Activated CD4-positive, alpha-beta memory T cell treated with anti-CD3 and anti-CD28 coated beads for 36 hours (primary cell): Measurements from ENCODE around the gene OR11A1. TPM values are rescaled to one million over a fixed set of nuclear protein-coding genes. Genes with fewer than 3 reads are reported as not detected.
"Not testable (repeated sequence)": the region's sequence is repeated elsewhere in the genome, so short reads cannot be mapped to it uniquely, and the experiment has no call there.

Experiments used
- CTCF ChIA-PET: fragments of 350-600 bp; sonication (Branson Sonifier 250); formaldehyde crosslinking; loops from one replicate; lab custom pipeline; 2021; ENCODE audit warnings: antibody characterized with exemption, inconsistent platforms; lab: Charles Lee
- POLR2A ChIA-PET: fragments of 350-600 bp; sonication (Branson Sonifier 250); formaldehyde crosslinking; loops from one replicate; lab custom pipeline; 2021; ENCODE audit warnings: antibody characterized with exemption; lab: Charles Lee
- DNase-seq: peaks from one replicate; pipeline ENCODE4 v3.0.0-alpha.2; 2020
- H3K27ac Mint-ChIP-seq: one replicate; pipeline ENCODE4 v1.8.0; 2021; ENCODE audit warnings: mixed read lengths
- H3K27me3 Mint-ChIP-seq: one replicate; pipeline ENCODE4 v1.8.0; 2021; ENCODE audit warnings: mixed read lengths
- H3K36me3 Mint-ChIP-seq: one replicate; pipeline ENCODE4 v1.8.0; 2021; ENCODE audit warnings: mixed read lengths
- H3K4me1 Mint-ChIP-seq: one replicate; pipeline ENCODE4 v1.8.0; 2021; ENCODE audit warnings: low read depth, mixed read lengths
- H3K4me3 Mint-ChIP-seq: one replicate; pipeline ENCODE4 v1.8.0; 2021; ENCODE audit warnings: mild to moderate bottlenecking, mixed read lengths
- H3K9me3 Mint-ChIP-seq: one replicate; pipeline ENCODE4 v1.8.0; 2021; ENCODE audit warnings: mixed read lengths
- intact Hi-C: fragments of 100-400 bp; cut with micrococcal nuclease; formaldehyde crosslinking; loops from one replicate; pipeline ENCODE4 v1.15.1; 2023
- total RNA-seq, 2 experiments: library from RNA; stranded (reverse); gene quantifications; one replicate each; pipeline ENCODE4 v1.2.3, GENCODE V29; 2021

The OR11A1 gene
- total RNA-seq, 2 experiments from 2014 or later = not detected

DNA sequence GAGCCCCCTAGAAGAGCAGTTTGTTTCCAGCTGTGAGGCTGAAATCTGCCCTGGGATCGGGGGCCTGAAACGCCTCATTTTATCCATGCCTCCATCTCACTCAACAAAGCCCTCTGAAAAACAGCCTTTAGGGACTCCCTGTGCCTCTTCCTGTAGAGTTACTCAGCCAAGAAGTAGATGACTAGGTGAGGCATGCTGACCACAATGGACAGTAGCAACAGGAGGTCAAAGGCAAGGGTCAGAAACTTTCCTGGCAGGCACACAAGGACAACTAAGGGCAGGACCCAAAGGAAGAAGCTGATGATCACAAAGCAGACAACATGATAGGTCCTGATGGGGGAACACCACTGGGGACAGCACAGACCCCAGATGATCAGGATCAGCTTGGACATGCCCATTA lies 18.1 kb upstream of the OR11A1 start:
- intact Hi-C loops = no loop called here
- Mint-ChIP-seq H3K4me3 (no peak overlapping the region), H3K4me1 (no peaks in the 10 kb centered on the region), H3K36me3 (no peaks in the 10 kb centered on the region), H3K9me3 (no peaks in the 10 kb centered on the region), H3K27me3 (peaks cover 8% of the 10 kb centered on the region), H3K27ac (no peak overlapping the region)
- no peak for DNase-seq
- ChIA-PET CTCF (no interaction called here), POLR2A (no interaction called here)

DNA sequence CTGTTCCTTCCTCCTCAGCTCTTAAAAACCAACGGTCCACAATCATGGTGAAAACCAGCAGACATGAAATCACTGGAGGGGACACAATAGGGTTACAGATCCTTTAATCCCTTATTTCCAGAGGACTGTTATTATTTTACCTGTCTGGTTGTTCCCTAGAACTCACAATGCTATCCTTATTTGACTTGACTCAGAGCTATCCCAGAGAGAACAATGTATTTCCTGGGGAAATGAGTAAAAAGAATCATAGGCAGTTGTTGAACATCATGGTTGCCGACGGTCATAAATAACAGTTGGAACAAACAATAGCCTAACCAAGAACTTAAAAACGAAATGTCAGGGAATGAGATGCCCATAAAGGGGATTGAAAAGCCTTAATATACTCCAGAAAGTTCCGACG lies 9.4 kb upstream of the OR11A1 start:
- intact Hi-C loops = no loop called here
- Mint-ChIP-seq H3K9me3 (no peaks in the 10 kb centered on the region), H3K4me3 (no peak overlapping the region), H3K36me3 (no peaks in the 10 kb centered on the region), H3K27me3 (peaks cover 10% of the 10 kb centered on the region), H3K27ac (no peak overlapping the region), H3K4me1 (no peaks in the 10 kb centered on the region)
- CTCF ChIA-PET = no interaction called here
- POLR2A ChIA-PET = no interaction called here
- DNase-seq = no peak

DNA sequence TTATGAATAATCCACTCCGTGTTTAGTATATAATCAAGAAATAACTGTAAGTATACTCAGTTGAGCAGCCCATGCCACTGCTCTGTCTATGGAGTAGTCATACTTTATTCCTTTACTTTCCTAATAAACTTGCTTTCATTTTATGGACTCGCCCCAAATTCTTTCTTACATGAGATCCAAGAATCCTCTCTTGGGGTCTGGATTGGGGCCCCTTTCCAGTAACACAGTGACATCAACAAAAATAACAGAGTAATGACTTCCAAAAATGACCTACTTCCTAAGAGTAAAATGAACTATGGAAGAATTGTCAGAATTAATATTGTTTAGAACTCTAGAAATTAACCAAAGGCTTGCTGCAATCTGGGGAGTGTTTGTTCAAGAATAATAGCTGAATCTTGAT lies 8.9 kb upstream of the OR11A1 start:
- intact Hi-C loops = no loop called here
- POLR2A ChIA-PET = no interaction called here
- CTCF ChIA-PET = no interaction called here

DNA sequence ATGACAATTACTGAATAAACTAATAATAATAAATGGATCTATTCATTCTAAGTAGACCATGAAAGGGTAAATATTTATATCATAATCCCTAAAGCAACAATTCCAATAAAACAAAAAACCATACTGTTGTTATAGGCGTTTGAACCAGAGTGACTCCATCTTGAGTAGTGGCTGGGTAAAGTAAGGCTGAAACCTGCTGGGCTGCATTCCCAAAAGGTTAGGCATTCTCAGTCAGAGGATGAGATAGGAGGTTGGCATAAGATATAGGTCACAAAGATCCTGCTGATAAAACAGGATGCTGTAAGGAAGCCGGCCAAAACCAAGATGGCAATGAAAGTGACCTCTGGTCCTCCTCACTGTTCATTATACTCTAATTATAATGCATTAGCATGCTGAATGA lies 8.4 kb upstream of the OR11A1 start:
- ChIA-PET CTCF (no interaction called here), POLR2A (no interaction called here)
- no peak for DNase-seq
- no peak overlapping the region for H3K4me3 Mint-ChIP-seq
- no peaks in the 10 kb centered on the region for H3K4me1 Mint-ChIP-seq
- peaks cover 10% of the 10 kb centered on the region for H3K27me3 Mint-ChIP-seq
- H3K36me3 Mint-ChIP-seq = no peaks in the 10 kb centered on the region
- intact Hi-C loops = no loop called here
- H3K9me3 Mint-ChIP-seq = no peaks in the 10 kb centered on the region
- H3K27ac Mint-ChIP-seq = no peak overlapping the region

More for the DNA sequence above, 8.9 kb upstream of the OR11A1 start:
- Mint-ChIP-seq H3K9me3 (no peaks in the 10 kb centered on the region), H3K36me3 (no peaks in the 10 kb centered on the region), H3K27me3 (peaks cover 10% of the 10 kb centered on the region), H3K4me1 (no peaks in the 10 kb centered on the region), H3K27ac (no peak overlapping the region), H3K4me3 (no peak overlapping the region)
- no peak for DNase-seq

DNA sequence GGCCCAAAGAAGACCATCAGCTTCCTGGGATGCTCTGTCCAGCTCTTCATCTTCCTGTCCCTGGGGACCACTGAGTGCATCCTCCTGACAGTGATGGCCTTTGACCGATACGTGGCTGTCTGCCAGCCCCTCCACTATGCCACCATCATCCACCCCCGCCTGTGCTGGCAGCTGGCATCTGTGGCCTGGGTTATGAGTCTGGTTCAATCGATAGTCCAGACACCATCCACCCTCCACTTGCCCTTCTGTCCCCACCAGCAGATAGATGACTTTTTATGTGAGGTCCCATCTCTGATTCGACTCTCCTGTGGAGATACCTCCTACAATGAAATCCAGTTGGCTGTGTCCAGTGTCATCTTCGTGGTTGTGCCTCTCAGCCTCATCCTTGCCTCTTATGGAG lies 5.2 kb upstream of the OR11A1 start:
- Mint-ChIP-seq H3K9me3 (no peaks in the 10 kb centered on the region), H3K27ac (no peak overlapping the region)
- POLR2A ChIA-PET = no interaction called here

DNA sequence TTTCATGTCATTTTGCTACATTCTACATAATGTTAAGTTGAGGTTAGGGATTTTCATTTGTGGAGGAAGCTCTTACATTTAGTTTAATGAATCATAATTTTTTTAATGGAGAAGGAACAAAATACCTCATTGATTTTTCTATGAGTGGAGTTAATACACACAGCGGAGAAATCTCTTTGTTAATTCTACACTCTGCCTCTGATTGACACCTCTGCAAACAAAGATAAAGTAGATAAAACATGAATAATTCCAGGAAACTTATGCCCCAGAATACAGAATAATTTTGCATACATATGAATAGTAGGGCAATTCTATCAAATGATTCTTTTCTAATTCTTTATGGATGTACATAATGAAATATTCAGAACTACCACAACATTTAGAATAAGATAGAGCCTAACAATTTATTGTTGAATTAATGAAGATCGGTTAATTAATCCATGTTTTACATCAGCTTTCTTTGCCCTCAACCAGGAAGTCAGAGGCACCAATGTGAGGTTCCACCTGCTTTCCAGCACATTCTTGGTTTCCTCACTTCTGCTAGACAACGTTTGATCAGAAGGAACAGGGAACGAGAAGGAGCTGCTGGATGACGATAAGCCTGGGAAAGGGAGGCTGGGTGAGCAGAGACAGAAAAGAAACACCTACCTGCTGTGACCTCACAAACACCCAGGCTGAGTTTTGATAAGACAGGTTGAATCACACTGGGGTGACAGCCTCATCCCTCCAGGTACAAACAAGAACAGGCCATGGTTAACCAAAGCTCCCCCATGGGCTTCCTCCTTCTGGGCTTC lies 4.3 kb upstream of the OR11A1 start:
- DNase-seq = no peak
- no peaks in the 10 kb centered on the region for H3K9me3 Mint-ChIP-seq
- H3K4me3 Mint-ChIP-seq = no peak overlapping the region
- H3K27me3 Mint-ChIP-seq = peaks cover 12% of the 10 kb centered on the region
- POLR2A ChIA-PET = no interaction called here
- no peak overlapping the region for H3K27ac Mint-ChIP-seq
- H3K4me1 Mint-ChIP-seq = no peaks in the 10 kb centered on the region
- intact Hi-C loops = no loop called here
- no peaks in the 10 kb centered on the region for H3K36me3 Mint-ChIP-seq
- CTCF ChIA-PET = no interaction called here

More for the DNA sequence above, 5.2 kb upstream of the OR11A1 start:
- Mint-ChIP-seq H3K27me3 (peaks cover 12% of the 10 kb centered on the region), H3K4me3 (no peak overlapping the region), H3K4me1 (no peaks in the 10 kb centered on the region), H3K36me3 (no peaks in the 10 kb centered on the region)
- intact Hi-C loops = no loop called here
- CTCF ChIA-PET = no interaction called here
- no peak for DNase-seq

DNA sequence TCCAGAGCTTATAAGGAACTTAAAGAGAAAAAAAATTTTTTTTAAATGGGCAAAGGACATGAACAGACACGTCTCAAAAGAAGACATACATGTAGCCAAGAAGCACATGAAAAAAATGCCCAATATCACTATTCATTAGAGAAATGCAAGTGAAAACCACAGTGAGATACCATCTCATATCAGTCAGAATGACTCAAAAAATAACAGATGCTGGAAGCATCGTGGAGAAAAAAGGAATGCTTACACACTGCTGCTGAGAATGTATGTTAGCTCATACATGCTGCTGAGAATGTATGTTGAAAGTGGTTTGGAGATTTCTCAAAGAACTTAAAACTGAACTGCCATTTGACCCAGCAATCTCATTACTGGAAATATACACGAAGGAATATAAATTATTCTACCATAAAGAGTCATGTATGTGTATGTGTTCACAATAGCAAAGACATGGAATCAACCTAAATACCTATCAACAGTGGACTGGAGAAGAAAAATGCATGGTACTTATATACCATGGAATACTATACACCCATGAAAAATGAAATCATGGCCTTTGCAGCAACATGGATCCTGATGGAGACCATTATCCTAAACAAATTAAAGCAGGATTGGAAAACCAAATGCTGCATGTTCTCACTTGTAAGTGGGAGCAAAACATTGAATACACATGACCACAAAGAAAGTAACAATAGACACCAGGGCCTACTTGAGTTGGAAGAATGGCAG lies 5.2 kb downstream of the OR11A1 start:
- CTCF ChIA-PET = interaction anchor here (0.8 kb wide), 1 partner anchor 380 kb away, joined by 3 read pairs; no protein-coding TSS in a partner anchor
- no peaks in the 10 kb centered on the region for H3K4me1 Mint-ChIP-seq
- POLR2A ChIA-PET = no interaction called here
- DNase-seq = no peak
- intact Hi-C loops = no loop called here
- H3K36me3 Mint-ChIP-seq = peaks cover 2% of the 10 kb centered on the region
- peaks cover 40% of the 10 kb centered on the region for H3K27me3 Mint-ChIP-seq
- H3K4me3 Mint-ChIP-seq = no peak overlapping the region
- no peak overlapping the region for H3K27ac Mint-ChIP-seq
- no peaks in the 10 kb centered on the region for H3K9me3 Mint-ChIP-seq

DNA sequence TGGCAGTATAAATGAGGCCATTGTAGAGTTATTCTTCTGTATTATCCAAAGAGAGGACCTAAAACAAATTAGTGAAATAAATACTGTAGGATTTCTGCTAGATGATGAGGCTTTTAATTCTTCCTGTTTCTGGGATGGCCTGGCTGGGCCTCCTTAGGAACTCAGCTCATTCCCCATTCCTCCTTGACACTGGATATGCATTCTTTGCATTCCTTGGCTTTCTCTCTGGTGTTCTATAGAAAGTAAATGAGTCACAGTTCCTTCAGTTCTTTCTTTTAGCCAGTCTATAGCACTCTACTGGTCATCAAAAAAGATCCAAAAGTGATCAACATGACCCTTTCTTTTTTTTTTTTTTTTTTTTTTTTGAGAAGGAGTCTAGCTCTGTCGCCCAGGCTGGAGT lies 9.2 kb downstream of the OR11A1 start:
- POLR2A ChIA-PET = no interaction called here
- Mint-ChIP-seq H3K4me1 (no peaks in the 10 kb centered on the region), H3K36me3 (peaks cover 2% of the 10 kb centered on the region), H3K9me3 (peaks cover 2% of the 10 kb centered on the region), H3K27me3 (peaks cover 58% of the 10 kb centered on the region), H3K4me3 (no peak overlapping the region), H3K27ac (no peak overlapping the region)
- no peak for DNase-seq
- intact Hi-C loops = no loop called here
- CTCF ChIA-PET = no interaction called here

DNA sequence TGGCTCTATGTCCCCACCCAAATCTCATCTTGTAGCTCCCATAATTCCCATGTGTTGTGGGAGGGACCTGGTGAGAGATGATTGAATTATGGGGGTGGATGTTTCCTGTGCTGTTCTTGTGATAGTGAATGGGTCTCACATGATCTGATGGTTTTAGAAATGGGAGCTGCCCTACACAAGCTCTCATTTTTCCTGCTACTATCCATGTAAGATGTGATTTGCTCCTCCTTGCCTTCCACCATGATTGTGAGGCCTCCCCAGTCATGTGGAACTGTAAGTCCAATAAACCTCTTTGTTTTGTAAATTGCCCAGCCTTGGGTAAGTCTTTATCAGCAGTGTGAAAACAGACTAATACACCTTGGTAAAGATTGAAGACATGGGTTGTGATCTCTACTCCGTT lies 12.8 kb downstream of the OR11A1 start:
- H3K36me3 Mint-ChIP-seq, H3K9me3 Mint-ChIP-seq, H3K27ac Mint-ChIP-seq, POLR2A ChIA-PET, DNase-seq, H3K4me1 Mint-ChIP-seq, intact Hi-C loops, H3K4me3 Mint-ChIP-seq, CTCF ChIA-PET: not testable (repeated sequence)
- H3K27me3 Mint-ChIP-seq = peaks cover 44% of the 10 kb centered on the region

DNA sequence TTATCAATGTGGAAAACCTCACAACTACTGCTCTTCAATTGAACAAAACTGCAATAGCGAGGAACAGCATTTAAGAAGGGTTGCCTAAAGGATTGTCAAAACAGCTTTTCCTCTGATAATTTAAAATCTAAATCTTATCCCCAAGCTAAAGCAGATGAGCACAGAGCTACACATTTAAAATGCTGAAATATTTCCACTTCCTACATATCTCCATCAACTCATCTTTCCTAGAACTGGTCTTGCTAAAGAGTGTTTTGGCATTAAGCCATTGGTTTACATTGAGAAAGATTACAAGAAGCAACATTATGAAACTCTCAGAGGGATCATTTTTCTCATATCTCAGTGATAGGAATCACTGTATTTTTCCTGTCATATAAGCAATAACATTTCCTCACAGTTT lies 14.2 kb downstream of the OR11A1 start:
- Mint-ChIP-seq H3K9me3 (peaks cover 2% of the 10 kb centered on the region), H3K4me3 (no peak overlapping the region), H3K27ac (no peak overlapping the region), H3K36me3 (no peaks in the 10 kb centered on the region), H3K27me3 (peaks cover 41% of the 10 kb centered on the region), H3K4me1 (no peaks in the 10 kb centered on the region)
- ChIA-PET CTCF (no interaction called here), POLR2A (no interaction called here)
- no peak for DNase-seq
- intact Hi-C loops = no loop called here

DNA sequence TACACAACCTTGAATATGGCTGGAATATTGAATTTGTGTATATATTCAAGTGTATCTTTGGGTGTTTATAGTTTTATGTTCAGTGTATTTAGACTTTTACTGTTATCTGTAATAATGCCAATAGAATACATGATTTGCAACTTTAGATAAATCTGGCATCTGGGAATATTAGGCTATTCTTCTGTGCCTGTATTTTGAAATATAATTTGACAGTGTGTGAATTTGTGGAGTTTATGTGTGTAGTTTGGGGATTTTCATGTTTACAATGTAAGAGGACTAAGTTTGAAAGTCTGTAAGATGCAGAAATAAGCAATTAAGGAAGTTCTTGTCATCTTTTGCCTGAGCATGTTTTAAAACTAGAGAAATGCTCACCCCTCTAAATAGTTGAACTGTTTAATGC lies 17.9 kb downstream of the OR11A1 start, which contains the start of gene OR10C1:
Gene OR10C1, plus strand, starts transcription at position 301 of the 400 bp plus-strand sequence. CDS start 710 bp downstream, outside the sequence.
- DNase-seq = no peak
- intact Hi-C loops = no loop called here
- no peak within 1 kb of the TSS for H3K27ac Mint-ChIP-seq
- H3K4me3 Mint-ChIP-seq = no peak within 1 kb of the TSS
- H3K4me1 Mint-ChIP-seq = no peaks in the 10 kb centered on the region
- no peaks in the 10 kb centered on the region for H3K36me3 Mint-ChIP-seq
- H3K9me3 Mint-ChIP-seq = peaks cover 1% of the 10 kb centered on the region
- ChIA-PET POLR2A (no interaction called here), CTCF (no interaction called here)
- H3K27me3 Mint-ChIP-seq = peaks cover 38% of the 10 kb centered on the region

DNA sequence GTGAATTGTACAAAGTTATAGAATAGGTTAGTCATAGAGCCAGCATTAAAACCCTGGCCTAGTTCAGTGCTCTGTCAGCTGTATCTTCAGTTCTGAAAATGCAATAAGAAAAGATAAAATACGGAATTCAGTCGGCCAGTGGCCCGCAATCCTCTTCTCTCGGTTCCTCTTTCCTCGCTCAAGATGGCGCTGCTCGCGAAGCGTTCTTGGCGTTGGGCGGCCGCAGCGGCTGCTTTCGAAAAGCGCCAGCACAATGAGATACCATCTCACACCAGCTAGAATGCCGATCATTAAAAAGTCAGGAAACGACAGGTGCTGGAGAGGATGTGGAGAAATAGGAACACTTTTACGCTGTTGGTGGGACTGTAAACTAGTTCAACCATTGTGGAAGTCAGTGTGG lies 20.1 kb downstream of the OR11A1 start:
- H3K27ac Mint-ChIP-seq, POLR2A ChIA-PET, H3K36me3 Mint-ChIP-seq, H3K9me3 Mint-ChIP-seq, CTCF ChIA-PET, H3K4me3 Mint-ChIP-seq, intact Hi-C loops, DNase-seq, H3K4me1 Mint-ChIP-seq: not testable (repeated sequence)
- H3K27me3 Mint-ChIP-seq = peaks cover 42% of the 10 kb centered on the region
